C4-2B (cell line): ENCODE results near the gene MED8.

Experiments used
- CTCF ChIP-seq: fragments of 450-650 bp; conservative IDR thresholded peaks from 2 replicates; pipeline ENCODE4 v1.5.1; 2017; ENCODE audit warnings: mild to moderate bottlenecking
- ZFX ChIP-seq: fragments of 450-650 bp; IDR thresholded peaks from 2 replicates; pipeline ENCODE4 v1.6.1; 2017

GRCh38 chr1:43372172-43372571 is 17.4 kb downstream of the MED8 start:
- no peak for TF ChIP-seq CTCF
- no peak for TF ChIP-seq ZFX
